AG04449 (cell line): ENCODE results near the gene FGD2.

Experiments
- CTCF ChIA-PET: fragments of 350-600 bp; formaldehyde crosslinking; extraction: SDS; loops from one replicate; lab custom pipeline; 2021; ENCODE audit warnings: antibody characterized with exemption; lab: Yijun Ruan, JAX
- POLR2A ChIA-PET: fragments of 400-600, 350-600 bp; formaldehyde crosslinking; extraction: SDS; loops from one replicate; lab custom pipeline; 2020; ENCODE audit warnings: antibody characterized with exemption, inconsistent platforms; lab: Yijun Ruan, JAX
- DNase-seq: peaks from one replicate; pipeline ENCODE4 v3.0.0-alpha.2; 2010; ENCODE audit warnings: low read depth, low spot score
- H3K4me3 ChIP-seq: 2 replicates; pipeline ENCODE4 v1.5.1; 2011; ENCODE audit warnings: low read depth, mild to moderate bottlenecking, control low read depth, low read length
- CTCF ChIP-seq: IDR thresholded peaks from one replicate; pipeline ENCODE4 v1.5.1; 2011; ENCODE audit warnings: mild to moderate bottlenecking, moderate library complexity, low read length, control low read depth, inconsistent platforms; ENCODE audit not compliant: insufficient read depth; ENCODE audit errors: missing control alignments

FGD2 gene

GRCh38 chr6:37013516-37014491 lies 8.3 kb downstream of the FGD2 start:
- TF ChIP-seq CTCF: no peak
- no peak overlapping the region for H3K4me3 ChIP-seq
- ChIA-PET CTCF (interaction anchor here (0.6 to 27.6 kb wide), 5 partner anchors 16 to 246 kb away, joined by 3 to 1706 read pairs (median 270); partner anchors contain the start of genes C6orf89 and PPIL1), POLR2A (no interaction called here)
- DNase-seq: no peak

- H3K4me3 ChIP-seq: no peak overlapping the region
- ChIA-PET POLR2A (no interaction called here), CTCF (interaction anchor here (1.1 to 27.6 kb wide), 5 partner anchors 9 to 247 kb away, joined by 6 to 1706 read pairs (median 270); partner anchors contain the start of genes C6orf89, FGD2 and PPIL1)
- TF ChIP-seq CTCF: no peak
- no peak for DNase-seq
Observed at GRCh38 chr6:37014667-37015066, 9.2 kb downstream of the FGD2 start.

GRCh38 chr6:37015532-37015931 lies 10.1 kb downstream of the FGD2 start:
- ChIA-PET CTCF (interaction anchor here (0.7 to 27.6 kb wide), 9 partner anchors 9 to 248 kb away, joined by 3 to 1706 read pairs (median 55); partner anchors contain the start of genes C6orf89, FGD2 and PPIL1), POLR2A (interaction anchor here (0.7 kb wide), 1 partner anchor 130 kb away, joined by 3 read pairs; no protein-coding TSS in a partner anchor)
- TF ChIP-seq CTCF: no peak
- no peak overlapping the region for H3K4me3 ChIP-seq
- no peak for DNase-seq

GRCh38 chr6:37016995-37017394 lies 11.5 kb downstream of the FGD2 start:
- H3K4me3 ChIP-seq: no peak overlapping the region
- CTCF ChIA-PET: interaction anchor here (0.7 to 27.6 kb wide), 20 partner anchors 8 to 250 kb away, joined by 3 to 1706 read pairs (median 12); partner anchors contain the start of genes C6orf89, FGD2, MTCH1 and PIM1
- no peak for DNase-seq
- no peak for TF ChIP-seq CTCF
- POLR2A ChIA-PET: no interaction called here

GRCh38 chr6:37017606-37018197 lies 12.2 kb downstream of the FGD2 start:
- DNase-seq: no peak
- no peak overlapping the region for H3K4me3 ChIP-seq
- no peak for TF ChIP-seq CTCF
- ChIA-PET POLR2A (interaction anchor here (0.5 to 1.4 kb wide), 4 partner anchors 32 to 151 kb away, joined by 3 to 8 read pairs (median 4); partner anchors contain the start of genes MTCH1 and PPIL1), CTCF (interaction anchor here (0.6 to 27.6 kb wide), 89 partner anchors 8 to 353 kb away, joined by 3 to 1706 read pairs (median 4); partner anchors contain the start of genes C6orf89, FGD2, MTCH1 and PIM1)
